ENCODE results near the gene BAIAP2. TPM values are rescaled to one million over a fixed set of nuclear protein-coding genes. Genes with fewer than 3 reads are reported as not detected.

The BAIAP2 gene
- total and polyA plus RNA-seq, 2 of the 13 experiments (the other 11 are each of a cell fraction or from before 2014, with no cell fraction given), result 22.5 to 24.0 TPM

DNA sequence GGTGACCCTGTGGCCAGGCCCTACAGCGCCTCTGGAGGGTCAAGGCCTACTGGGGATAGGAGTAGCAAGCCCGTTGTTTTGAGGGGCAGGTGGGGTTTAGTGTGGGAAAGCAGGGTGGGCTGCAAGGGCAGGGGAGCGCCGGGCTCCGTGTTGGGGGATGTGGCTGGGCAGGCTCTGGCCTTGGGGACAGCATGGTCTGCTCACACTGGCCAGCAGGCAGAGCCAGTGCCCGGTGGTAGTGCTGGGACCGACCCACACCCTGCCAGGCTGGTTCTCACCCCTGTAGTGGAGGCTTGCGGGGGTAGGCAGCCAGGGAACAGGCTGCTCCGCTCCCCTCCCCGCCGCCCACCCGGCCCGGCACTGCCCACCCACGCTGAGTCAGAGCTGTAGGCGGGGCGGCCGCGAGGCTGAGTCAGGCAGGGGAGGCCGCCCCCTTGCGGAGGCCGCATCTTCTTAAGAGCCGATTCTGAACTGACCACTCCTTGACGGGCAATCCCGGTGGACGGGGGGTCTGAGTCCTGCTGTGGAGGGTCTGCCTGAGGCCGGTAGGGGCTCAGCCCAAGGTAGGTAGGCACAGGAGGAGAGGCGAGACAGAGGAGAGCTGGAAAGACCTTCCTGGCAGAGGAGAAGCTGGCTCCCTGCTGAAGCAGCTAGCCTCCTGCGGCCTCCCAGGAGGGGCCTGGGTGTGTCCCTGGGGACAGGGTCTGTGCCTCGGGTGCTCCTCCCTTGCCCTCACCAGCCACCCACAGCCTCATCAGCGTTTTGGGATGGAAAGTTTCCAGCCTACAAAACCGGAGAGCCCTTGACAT is 62.4 kb downstream of the BAIAP2 start (continued):
- TF ChIP-seq, protein P1, sequence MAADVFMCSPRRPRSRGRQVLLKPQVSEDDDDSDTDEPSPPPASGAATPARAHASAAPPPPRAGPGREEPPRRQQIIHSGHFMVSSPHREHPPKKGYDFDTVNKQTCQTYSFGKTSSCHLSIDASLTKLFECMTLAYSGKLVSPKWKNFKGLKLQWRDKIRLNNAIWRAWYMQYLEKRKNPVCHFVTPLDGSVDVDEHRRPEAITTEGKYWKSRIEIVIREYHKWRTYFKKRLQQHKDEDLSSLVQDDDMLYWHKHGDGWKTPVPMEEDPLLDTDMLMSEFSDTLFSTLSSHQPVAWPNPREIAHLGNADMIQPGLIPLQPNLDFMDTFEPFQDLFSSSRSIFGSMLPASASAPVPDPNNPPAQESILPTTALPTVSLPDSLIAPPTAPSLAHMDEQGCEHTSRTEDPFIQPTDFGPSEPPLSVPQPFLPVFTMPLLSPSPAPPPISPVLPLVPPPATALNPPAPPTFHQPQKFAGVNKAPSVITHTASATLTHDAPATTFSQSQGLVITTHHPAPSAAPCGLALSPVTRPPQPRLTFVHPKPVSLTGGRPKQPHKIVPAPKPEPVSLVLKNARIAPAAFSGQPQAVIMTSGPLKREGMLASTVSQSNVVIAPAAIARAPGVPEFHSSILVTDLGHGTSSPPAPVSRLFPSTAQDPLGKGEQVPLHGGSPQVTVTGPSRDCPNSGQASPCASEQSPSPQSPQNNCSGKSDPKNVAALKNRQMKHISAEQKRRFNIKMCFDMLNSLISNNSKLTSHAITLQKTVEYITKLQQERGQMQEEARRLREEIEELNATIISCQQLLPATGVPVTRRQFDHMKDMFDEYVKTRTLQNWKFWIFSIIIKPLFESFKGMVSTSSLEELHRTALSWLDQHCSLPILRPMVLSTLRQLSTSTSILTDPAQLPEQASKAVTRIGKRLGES (CRISPR knock-in tag; IDR thresholded peaks at IDR 0.05; ENCODE audit: borderline replicate concordance), result no peak
- TF ChIP-seq, protein P2, sequence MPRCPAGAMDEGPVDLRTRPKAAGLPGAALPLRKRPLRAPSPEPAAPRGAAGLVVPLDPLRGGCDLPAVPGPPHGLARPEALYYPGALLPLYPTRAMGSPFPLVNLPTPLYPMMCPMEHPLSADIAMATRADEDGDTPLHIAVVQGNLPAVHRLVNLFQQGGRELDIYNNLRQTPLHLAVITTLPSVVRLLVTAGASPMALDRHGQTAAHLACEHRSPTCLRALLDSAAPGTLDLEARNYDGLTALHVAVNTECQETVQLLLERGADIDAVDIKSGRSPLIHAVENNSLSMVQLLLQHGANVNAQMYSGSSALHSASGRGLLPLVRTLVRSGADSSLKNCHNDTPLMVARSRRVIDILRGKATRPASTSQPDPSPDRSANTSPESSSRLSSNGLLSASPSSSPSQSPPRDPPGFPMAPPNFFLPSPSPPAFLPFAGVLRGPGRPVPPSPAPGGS (CRISPR knock-in tag; IDR thresholded peaks at IDR 0.05), result no peak
- TF ChIP-seq ADNP (CRISPR knock-in tag; IDR thresholded peaks at IDR 0.05) (no peak), MTA3 (CRISPR knock-in tag; IDR thresholded peaks at IDR 0.05) (no peak), THYN1 (CRISPR knock-in tag; IDR thresholded peaks at IDR 0.05; ENCODE audit: borderline replicate concordance, low read depth) (no peak), ATRX (CRISPR knock-in tag; IDR thresholded peaks at IDR 0.05; ENCODE audit: borderline replicate concordance) (no peak), SATB2 (CRISPR knock-in tag; IDR thresholded peaks at IDR 0.05) (no peak), CENPX (CRISPR knock-in tag; IDR thresholded peaks at IDR 0.05) (no peak), ZBTB8A (CRISPR knock-in tag; IDR thresholded peaks at IDR 0.05; ENCODE audit: borderline replicate concordance, low read depth) (no peak), ZNF737 (CRISPR knock-in tag; IDR thresholded peaks at IDR 0.05; ENCODE audit: borderline replicate concordance) (no peak), CHD4 (IDR thresholded peaks at IDR 0.05; ENCODE audit: borderline replicate concordance, low read length) (no peak), ZNF749 (CRISPR knock-in tag; IDR thresholded peaks at IDR 0.05; ENCODE audit: borderline replicate concordance) (no peak), KDM3A (CRISPR knock-in tag; IDR thresholded peaks at IDR 0.05; ENCODE audit: low read depth) (no peak), SMAD9 (CRISPR knock-in tag; IDR thresholded peaks at IDR 0.05) (no peak), TMF1 (CRISPR knock-in tag; IDR thresholded peaks at IDR 0.05; ENCODE audit: low read depth) (no peak), ZNF282 (IDR thresholded peaks at IDR 0.05; ENCODE audit: partially characterized antibody) (no peak), PHF20 (CRISPR knock-in tag; IDR thresholded peaks at IDR 0.05) (no peak), ZNF367 (CRISPR knock-in tag; IDR thresholded peaks at IDR 0.05; ENCODE audit: borderline replicate concordance) (no peak), JDP2 (CRISPR knock-in tag; IDR thresholded peaks at IDR 0.05; ENCODE audit: borderline replicate concordance) (no peak)
- TF ChIP-seq, protein P3, sequence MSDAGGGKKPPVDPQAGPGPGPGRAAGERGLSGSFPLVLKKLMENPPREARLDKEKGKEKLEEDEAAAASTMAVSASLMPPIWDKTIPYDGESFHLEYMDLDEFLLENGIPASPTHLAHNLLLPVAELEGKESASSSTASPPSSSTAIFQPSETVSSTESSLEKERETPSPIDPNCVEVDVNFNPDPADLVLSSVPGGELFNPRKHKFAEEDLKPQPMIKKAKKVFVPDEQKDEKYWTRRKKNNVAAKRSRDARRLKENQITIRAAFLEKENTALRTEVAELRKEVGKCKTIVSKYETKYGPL (CRISPR knock-in tag; IDR thresholded peaks at IDR 0.05), result no peak
- TF ChIP-seq, protein P4, sequence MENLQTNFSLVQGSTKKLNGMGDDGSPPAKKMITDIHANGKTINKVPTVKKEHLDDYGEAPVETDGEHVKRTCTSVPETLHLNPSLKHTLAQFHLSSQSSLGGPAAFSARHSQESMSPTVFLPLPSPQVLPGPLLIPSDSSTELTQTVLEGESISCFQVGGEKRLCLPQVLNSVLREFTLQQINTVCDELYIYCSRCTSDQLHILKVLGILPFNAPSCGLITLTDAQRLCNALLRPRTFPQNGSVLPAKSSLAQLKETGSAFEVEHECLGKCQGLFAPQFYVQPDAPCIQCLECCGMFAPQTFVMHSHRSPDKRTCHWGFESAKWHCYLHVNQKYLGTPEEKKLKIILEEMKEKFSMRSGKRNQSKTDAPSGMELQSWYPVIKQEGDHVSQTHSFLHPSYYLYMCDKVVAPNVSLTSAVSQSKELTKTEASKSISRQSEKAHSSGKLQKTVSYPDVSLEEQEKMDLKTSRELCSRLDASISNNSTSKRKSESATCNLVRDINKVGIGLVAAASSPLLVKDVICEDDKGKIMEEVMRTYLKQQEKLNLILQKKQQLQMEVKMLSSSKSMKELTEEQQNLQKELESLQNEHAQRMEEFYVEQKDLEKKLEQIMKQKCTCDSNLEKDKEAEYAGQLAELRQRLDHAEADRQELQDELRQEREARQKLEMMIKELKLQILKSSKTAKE (CRISPR knock-in tag; IDR thresholded peaks at IDR 0.05; ENCODE audit: borderline replicate concordance), result no peak
- TF ChIP-seq, protein P5, sequence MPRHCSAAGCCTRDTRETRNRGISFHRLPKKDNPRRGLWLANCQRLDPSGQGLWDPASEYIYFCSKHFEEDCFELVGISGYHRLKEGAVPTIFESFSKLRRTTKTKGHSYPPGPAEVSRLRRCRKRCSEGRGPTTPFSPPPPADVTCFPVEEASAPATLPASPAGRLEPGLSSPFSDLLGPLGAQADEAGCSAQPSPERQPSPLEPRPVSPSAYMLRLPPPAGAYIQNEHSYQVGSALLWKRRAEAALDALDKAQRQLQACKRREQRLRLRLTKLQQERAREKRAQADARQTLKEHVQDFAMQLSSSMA (CRISPR knock-in tag; IDR thresholded peaks at IDR 0.05), result no peak
